PC-9 (cell line): Measurements from ENCODE around the gene XAB2. TPM values are rescaled to one million over a fixed set of nuclear protein-coding genes. Genes with fewer than 3 reads are reported as not detected.

Experiments used
- BruUV-seq: library from RNA; stranded (reverse); fragments of 400-500 nt; replicated peaks from 2 replicates; lab custom pipeline; 2021; lab: Mats Ljungman, UMichigan
- CTCF ChIA-PET: fragments of 300-600 bp; sonication (Branson Sonifier 250); formaldehyde crosslinking; loops from one replicate; lab custom pipeline; 2022; ENCODE audit warnings: antibody characterized with exemption; lab: Charles Lee
- POLR2A ChIA-PET: fragments of 300-600 bp; sonication (Branson Sonifier 250); formaldehyde crosslinking; loops from one replicate; lab custom pipeline; 2022; ENCODE audit warnings: antibody characterized with exemption; ENCODE audit not compliant: unreplicated experiment; lab: Charles Lee
- DNase-seq, 2 experiments: peaks; one replicate each; pipeline versions ENCODE4 v3.0.0 to v3.0.0-alpha.2; 2015 to 2022; ENCODE audit warnings: mixed read lengths in 1 of 2
- H2AFZ ChIP-seq: fragments of 200-600 bp; sonication (generic); 2 replicates; pipeline ENCODE4 v1.8.1; 2017; ENCODE audit warnings: antibody characterized with exemption
- H3F3A ChIP-seq: fragments of 200-600 bp; sonication (generic); 2 replicates; pipeline ENCODE4 v1.8.1; 2017; ENCODE audit warnings: antibody characterized with exemption, mild to moderate bottlenecking, low read depth; ENCODE audit not compliant: insufficient read depth
- H3K27ac ChIP-seq: fragments of 200-600 bp; sonication (generic); 2 replicates; pipeline ENCODE4 v1.6.1; 2016; ENCODE audit warnings: mixed run types
- H3K27me3 ChIP-seq: fragments of 200-600 bp; sonication (generic); 2 replicates; pipeline ENCODE4 v1.6.1; 2016; ENCODE audit warnings: low read depth, mixed run types; ENCODE audit not compliant: insufficient read depth
- H3K36me3 ChIP-seq: fragments of 200-600 bp; sonication (generic); 2 replicates; pipeline ENCODE4 v1.6.1; 2016; ENCODE audit warnings: low read depth, mixed run types
- H3K4me1 ChIP-seq: fragments of 200-600 bp; sonication (generic); replicated peaks from 2 replicates; pipeline ENCODE4 v1.6.1; 2016; ENCODE audit warnings: mixed run types; ENCODE audit not compliant: insufficient read depth
- H3K4me2 ChIP-seq: fragments of 200-600 bp; sonication (generic); 2 replicates; pipeline ENCODE4 v1.6.1; 2017; ENCODE audit warnings: mixed run types
- H3K4me3 ChIP-seq: fragments of 200-600 bp; sonication (generic); 2 replicates; pipeline ENCODE4 v1.6.1; 2016; ENCODE audit warnings: mixed run types
- H3K79me2 ChIP-seq: fragments of 200-600 bp; sonication (generic); 2 replicates; pipeline ENCODE4 v1.6.1; 2017; ENCODE audit warnings: low read depth, mixed run types
- H3K9me2 ChIP-seq: fragments of 200-600 bp; sonication (generic); 2 replicates; pipeline ENCODE4 v1.8.1; 2017; ENCODE audit warnings: mild to moderate bottlenecking; ENCODE audit not compliant: insufficient read depth
- H3K9me3 ChIP-seq: fragments of 200-600 bp; sonication (generic); 2 replicates; pipeline ENCODE4 v1.8.1; 2016; ENCODE audit warnings: low read depth; ENCODE audit not compliant: insufficient read depth
- H4K20me1 ChIP-seq: fragments of 200-600 bp; sonication (generic); 2 replicates; pipeline ENCODE4 v1.8.1; 2017; ENCODE audit not compliant: insufficient read depth
- CTCF ChIP-seq: fragments of 200-600 bp; sonication (generic); conservative IDR thresholded peaks from 2 replicates; pipeline ENCODE4 v1.6.1; 2017; ENCODE audit warnings: mixed run types, antibody characterized with exemption, mild to moderate bottlenecking, moderate library complexity
- EZH2 ChIP-seq: fragments of 200-600 bp; sonication (generic); IDR thresholded peaks from 2 replicates; pipeline ENCODE4 v1.8.0; 2017; ENCODE audit warnings: antibody characterized with exemption, low read depth
- intact Hi-C: fragments of 100-400 bp; cut with micrococcal nuclease; formaldehyde crosslinking; loops from one replicate; pipeline ENCODE4 v1.10.0; 2022; ENCODE audit not compliant: unreplicated experiment
- total RNA-seq: library from RNA; stranded (reverse); gene quantifications from 2 replicates; pipeline ENCODE4 v1.2.3, GENCODE V29; 2021

Gene XAB2
- total RNA-seq, 1 experiment from 2014 or later: 44.9 TPM

- H3K9me2 ChIP-seq: no peaks in the 10 kb centered on the region
- ChIA-PET POLR2A (no interaction called here), CTCF (no interaction called here)
- no peaks in the 10 kb centered on the region for H3K36me3 ChIP-seq
- H3F3A ChIP-seq: peaks cover 31% of the 10 kb centered on the region; the same call in 1 of the 2 replicates
- H3K4me1 ChIP-seq: no peaks in the 10 kb centered on the region
- no peak overlapping the region for H3K27ac ChIP-seq
- H3K9me3 ChIP-seq: no peaks in the 10 kb centered on the region
- BruUV-seq: no TSS peak
- no peak for DNase-seq
- no peak overlapping the region for H3K4me3 ChIP-seq
- H3K27me3 ChIP-seq: no peaks in the 10 kb centered on the region
- no peak overlapping the region for H2AFZ ChIP-seq
- TF ChIP-seq CTCF (no peak), EZH2 (no peak)
- H3K79me2 ChIP-seq: peaks cover 24% of the 10 kb centered on the region
- intact Hi-C loops: no loop called here
- H4K20me1 ChIP-seq: peaks cover 20% of the 10 kb centered on the region
- H3K4me2 ChIP-seq: no peak overlapping the region
These were observed 27.0 kb downstream of the XAB2 start for GRCh38 chr19:7602240-7602934.

GRCh38 chr19:7600721-7601120, 28.6 kb downstream of the XAB2 start:
- ChIA-PET CTCF (no interaction called here), POLR2A (no interaction called here)
- no peak overlapping the region for H3K4me3 ChIP-seq
- no peak overlapping the region for H2AFZ ChIP-seq
- no peak for DNase-seq
- intact Hi-C loops: no loop called here
- no peaks in the 10 kb centered on the region for H3K27me3 ChIP-seq
- no peak overlapping the region for H3K27ac ChIP-seq
- peaks cover 27% of the 10 kb centered on the region; the same call in 1 of the 2 replicates for H3F3A ChIP-seq
- BruUV-seq: no TSS peak
- TF ChIP-seq EZH2 (no peak), CTCF (no peak)
- no peak overlapping the region for H3K4me2 ChIP-seq
- peaks cover 6% of the 10 kb centered on the region; the same call in 1 of the 2 replicates for H3K4me1 ChIP-seq
- peaks cover 35% of the 10 kb centered on the region for H3K79me2 ChIP-seq
- peaks cover 21% of the 10 kb centered on the region for H4K20me1 ChIP-seq
- no peaks in the 10 kb centered on the region for H3K36me3 ChIP-seq
- no peaks in the 10 kb centered on the region for H3K9me2 ChIP-seq
- H3K9me3 ChIP-seq: no peaks in the 10 kb centered on the region

GRCh38 chr19:7598180-7598579, 31.2 kb downstream of the XAB2 start:
- POLR2A ChIA-PET: no interaction called here
- Histone ChIP-seq H3K4me3 (no peak overlapping the region), H3K36me3 (no peaks in the 10 kb centered on the region), H2AFZ (no peak overlapping the region), H3K4me1 (peaks cover 6% of the 10 kb centered on the region; the same call in 1 of the 2 replicates), H3K27ac (no peak overlapping the region), H3F3A (peaks cover 28% of the 10 kb centered on the region), H3K9me2 (no peaks in the 10 kb centered on the region), H3K79me2 (peaks cover 35% of the 10 kb centered on the region), H3K9me3 (no peaks in the 10 kb centered on the region), H4K20me1 (peaks cover 14% of the 10 kb centered on the region; the same call in 1 of the 2 replicates), H3K4me2 (no peak overlapping the region), H3K27me3 (no peaks in the 10 kb centered on the region)
- CTCF ChIA-PET: no interaction called here
- no peak for DNase-seq
- TF ChIP-seq CTCF (no peak), EZH2 (no peak)
- no TSS peak for BruUV-seq
- intact Hi-C loops: no loop called here
